ENCODE data around the gene NNT.
"Not testable (repeated sequence)": the region's sequence is repeated elsewhere in the genome, so short reads cannot be mapped to it uniquely, and the experiment has no call there.

The NNT gene

DNA sequence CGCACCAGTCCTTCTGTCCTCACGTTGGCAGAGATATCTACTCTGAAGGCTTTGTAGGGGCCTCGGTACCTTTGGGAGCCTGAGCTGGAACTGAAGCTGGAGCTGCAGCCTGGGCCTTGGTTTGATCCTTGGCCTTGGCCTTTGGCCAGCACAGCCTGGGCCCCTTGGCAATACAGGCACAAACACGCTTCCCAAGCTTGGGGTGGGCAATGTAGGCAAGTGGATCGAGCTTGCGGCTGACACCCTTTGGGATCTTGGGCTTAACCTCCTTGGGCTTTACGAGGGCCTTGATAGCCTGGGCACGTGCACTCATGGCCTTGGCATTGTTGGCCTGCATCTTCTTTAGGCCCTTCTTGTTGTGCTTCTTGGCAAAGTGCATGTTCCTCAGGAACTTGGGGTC, 63.7 kb downstream of the NNT start:
- DNase-seq (ENCODE audit: low read depth): not testable (repeated sequence)

GRCh38 chr5:43667379-43667778, 64.4 kb downstream of the NNT start:
- not testable (repeated sequence) for DNase-seq (ENCODE audit: low read depth)

DNA sequence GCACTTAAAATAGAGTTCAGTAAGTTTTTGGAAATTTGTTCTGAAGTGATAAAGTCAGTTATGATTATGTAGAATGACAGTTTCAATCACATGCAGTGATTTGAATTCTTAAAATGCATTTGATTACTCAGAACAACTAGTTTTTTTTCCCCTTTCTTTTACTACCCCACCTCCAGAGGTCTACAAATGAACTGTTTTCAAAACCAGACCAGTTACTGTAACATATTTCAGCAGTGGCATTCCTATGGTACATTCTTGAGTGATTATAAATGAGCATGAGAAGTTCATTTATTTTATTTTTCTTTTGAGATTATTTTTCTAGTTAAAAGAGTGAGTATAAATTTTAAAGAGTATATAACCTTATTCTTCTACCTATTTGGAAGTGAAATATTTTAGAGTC, 71.6 kb downstream of the NNT start:
- no peak for DNase-seq (ENCODE audit: low read depth)

DNA sequence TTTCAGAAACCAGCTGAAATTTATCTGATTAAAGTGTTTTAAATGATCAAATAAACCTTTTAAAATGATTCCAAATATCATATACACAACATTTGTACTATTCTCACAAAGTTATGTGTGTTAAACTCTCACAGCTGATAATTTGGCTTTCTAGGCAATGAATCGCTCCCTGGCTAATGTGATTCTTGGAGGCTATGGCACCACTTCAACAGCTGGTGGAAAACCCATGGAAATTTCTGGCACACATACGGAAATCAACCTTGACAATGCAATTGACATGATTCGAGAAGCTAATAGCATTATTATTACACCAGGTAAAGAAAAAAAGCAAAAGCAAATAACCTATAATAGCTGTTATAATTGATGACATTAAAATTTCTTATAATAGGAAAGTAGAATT, 72.4 kb downstream of the NNT start:
- no peak for DNase-seq (ENCODE audit: low read depth)

GRCh38 chr5:43676083-43676840, 73.3 kb downstream of the NNT start:
- DNase-seq (ENCODE audit: low read depth): no peak

DNA sequence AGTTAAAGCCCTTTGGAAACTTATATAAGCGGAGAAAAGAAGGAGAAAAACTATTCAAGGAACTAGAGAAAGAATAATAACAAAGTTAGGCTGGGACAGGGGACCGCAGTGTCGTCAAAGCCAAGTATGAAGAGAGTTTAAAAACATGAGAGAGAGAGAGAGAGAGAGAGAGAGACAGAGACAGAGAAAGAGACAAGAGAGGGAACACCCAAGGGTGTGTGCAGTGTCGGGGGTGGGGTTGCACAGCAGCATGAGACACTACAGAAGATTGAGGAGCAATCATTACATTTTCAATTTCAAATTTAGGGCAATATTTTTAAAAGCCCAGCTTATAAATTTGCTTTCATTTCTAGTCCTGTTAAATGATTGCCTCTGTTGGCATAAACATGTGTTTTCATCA, 74.3 kb downstream of the NNT start:
- no peak for DNase-seq (ENCODE audit: low read depth)

- no peak for DNase-seq (ENCODE audit: low read depth)
These were observed 76.2 kb downstream of the NNT start for GRCh38 chr5:43679214-43679613.

GRCh38 chr5:43680286-43680685, 77.3 kb downstream of the NNT start:
- DNase-seq (ENCODE audit: low read depth): no peak

DNA sequence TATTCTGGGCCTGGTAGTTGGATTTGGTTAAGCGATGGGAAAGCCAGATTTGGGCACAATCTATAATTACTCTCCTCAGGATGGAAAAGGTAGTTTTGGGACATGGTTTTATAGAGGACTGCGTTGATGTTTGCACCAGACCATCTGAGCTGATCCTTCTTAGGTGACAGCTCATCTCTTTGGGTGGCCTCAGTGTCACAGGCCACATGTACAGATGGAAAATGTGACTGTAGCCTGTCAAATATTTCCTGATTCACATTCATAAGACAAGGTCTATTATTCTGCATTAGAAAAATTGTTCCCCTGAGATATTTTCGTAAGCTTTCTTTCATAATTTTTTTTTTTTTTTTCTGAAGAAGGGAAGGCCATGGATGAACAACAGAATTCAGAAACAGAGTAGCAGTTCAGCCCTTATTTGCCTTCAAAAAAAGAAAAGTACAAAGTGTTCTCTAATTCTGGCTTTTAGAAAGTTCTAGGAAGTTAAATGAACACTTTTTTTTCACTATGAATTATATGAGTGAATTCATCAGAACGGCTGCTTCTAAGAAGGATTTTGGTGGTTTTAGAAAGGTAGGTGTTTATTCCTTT, 81.0 kb downstream of the NNT start:
- DNase-seq (ENCODE audit: low read depth): no peak

DNA sequence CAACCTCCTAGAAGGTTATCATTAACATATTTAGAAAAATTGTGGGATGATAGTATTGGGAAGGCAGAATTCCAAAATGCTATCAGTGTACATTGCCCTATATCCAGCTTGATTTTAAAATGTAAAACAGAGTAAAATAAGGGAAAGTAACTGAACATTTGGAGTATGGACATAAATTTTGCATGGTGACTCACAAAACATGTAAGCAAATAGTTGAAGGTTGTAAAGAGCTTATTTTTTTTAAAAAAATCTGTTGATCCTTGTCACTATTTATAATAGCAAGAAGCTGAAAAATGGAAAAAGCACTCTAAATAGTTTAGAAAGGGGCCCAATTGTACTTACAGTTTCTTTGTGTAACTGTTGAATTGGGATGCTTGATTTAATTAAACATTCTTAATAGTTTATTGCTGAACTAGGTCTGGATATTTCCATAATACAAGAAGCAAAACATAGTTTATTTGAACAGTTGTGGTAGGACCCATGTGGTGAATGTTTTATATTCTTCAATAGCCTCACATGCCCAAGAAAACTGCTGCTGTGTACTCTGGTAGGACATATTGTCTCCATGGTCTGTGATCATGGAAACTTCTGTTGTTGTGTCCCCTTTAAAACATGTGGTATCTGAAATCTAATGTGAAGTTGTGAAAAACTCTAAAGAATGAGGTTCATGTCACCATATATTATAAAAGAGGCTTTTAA, 82.4 kb downstream of the NNT start:
- no peak for DNase-seq (ENCODE audit: low read depth)

DNA sequence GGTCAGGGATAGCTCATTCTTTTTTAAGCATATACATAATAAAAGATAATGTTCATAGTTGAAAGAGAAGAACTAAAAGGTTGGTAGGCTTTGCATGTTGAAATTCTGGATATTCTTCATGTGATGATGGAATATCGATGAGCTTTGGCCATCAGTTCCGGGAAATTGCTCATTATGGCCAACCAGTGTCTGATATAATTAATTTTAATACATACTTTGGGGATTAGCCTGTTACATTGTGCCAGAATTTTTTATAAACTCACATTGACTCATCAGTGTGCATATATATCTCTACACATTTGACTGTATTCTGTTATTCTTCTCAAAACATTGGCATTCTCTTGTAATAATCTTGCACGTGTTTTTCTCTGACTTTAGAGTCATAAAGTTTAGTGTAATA, 84.3 kb downstream of the NNT start:
- no peak for DNase-seq (ENCODE audit: low read depth)

GRCh38 chr5:43691275-43691674, 88.3 kb downstream of the NNT start:
- no peak for DNase-seq (ENCODE audit: low read depth)

GRCh38 chr5:43691893-43692292, 88.9 kb downstream of the NNT start:
- DNase-seq (ENCODE audit: low read depth): no peak

DNA sequence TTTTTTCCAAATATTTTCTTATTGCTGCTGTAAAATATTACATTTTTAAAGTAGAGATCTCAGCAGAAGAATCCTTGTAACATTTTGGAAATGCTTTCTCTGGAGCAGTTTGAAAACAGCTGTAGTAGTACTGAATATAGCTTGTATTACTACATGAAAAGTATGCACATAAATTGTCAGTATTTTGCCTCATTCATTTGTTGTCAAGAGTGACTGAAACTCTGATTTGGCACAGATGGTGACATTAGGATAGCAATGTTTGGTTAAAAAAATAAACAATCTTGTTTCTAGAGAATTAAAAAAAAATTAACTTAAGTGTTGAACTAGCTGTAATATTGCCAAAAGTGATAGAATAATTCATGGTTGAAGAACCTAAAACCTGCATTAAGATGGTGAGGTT, 90.4 kb downstream of the NNT start:
- no peak for DNase-seq (ENCODE audit: low read depth)

DNA sequence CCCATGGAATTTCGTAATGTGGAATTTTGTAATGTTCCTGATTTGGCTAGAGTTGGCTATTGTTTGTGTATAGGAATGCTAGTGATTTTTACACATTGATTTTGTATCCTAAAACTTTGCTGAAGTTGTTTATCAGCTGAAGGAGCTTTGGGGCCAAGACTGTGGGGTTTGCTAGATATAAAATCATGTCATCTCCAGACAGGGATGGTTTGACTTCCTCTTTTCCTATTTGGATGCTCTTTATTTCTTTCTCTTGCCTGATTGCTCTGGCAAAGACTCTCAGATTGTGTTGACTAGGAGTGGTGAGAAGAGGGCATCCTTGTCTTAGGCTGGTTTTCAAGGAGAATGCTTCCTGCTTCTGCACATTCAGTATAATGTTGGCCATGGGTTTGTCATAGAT, 91.0 kb downstream of the NNT start:
- DNase-seq (ENCODE audit: low read depth): no peak

DNA sequence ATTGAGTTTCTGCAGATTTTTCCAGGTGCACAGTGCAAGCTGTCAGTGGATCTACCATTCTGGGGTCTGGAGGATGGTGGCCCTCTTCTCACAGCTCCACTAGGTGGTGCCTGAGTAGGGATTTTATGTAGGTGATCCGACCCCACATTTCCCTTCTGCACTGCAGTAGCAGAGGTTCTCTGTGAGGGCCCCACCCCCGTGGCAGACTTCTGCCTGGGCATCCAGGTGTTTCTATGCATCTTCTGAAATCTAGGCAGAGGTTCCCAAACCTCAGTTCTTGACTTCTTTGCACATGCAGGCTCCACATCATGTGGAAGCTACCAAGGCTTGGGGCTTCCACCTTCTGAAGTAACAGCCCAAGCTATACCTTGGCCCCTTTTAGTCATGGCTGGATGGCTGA, 93.5 kb downstream of the NNT start:
- DNase-seq (ENCODE audit: low read depth): not testable (repeated sequence)

- no peak for DNase-seq (ENCODE audit: low read depth)
These were observed 96.9 kb downstream of the NNT start for GRCh38 chr5:43699910-43700309.

DNA sequence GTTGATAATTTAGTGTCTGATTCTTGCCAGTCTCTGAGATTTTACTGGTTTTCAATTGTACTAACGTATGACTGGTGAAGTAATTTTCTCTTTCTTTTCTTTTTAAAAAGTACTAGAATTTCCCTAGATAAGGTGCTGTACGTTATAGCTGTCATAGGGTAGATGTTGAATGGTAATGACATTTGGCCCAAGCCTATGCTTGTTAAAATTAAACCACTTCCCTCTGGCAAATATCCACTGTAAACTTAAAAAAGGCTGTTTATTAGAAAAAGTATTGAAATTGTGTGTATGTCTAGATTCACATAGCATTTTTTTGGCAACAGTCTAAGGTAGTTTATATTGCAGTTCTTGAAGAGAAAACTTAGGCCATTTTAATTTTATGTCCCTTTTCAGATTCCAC, 97.6 kb downstream of the NNT start:
- no peak for DNase-seq (ENCODE audit: low read depth)

- no peak for DNase-seq (ENCODE audit: low read depth)
These were observed 98.2 kb downstream of the NNT start for GRCh38 chr5:43701227-43701626.

DNA sequence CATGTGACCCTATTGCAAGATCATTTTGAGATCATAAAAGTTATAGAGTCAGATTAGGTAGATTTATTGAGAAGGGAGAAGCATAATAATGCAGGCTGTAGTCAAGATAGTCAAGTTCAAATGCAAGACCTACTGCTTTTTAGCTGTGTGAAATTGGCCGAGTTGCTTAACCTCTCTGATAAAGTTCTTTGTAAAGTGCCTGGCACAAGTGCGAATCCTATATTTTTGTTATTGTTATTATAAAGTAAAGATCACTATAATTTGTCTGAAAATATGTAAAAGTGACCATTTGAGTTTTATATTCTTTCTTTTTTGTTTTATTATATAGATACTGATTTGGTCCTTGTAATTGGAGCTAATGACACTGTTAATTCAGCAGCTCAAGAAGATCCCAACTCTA, 99.3 kb downstream of the NNT start:
- no peak for DNase-seq (ENCODE audit: low read depth)

- DNase-seq (ENCODE audit: low read depth): no peak
These were observed 99.8 kb downstream of the NNT start for GRCh38 chr5:43702815-43703214.

- DNase-seq (ENCODE audit: low read depth): no peak
These were observed 101.3 kb downstream of the NNT start for GRCh38 chr5:43704243-43704642.

DNA sequence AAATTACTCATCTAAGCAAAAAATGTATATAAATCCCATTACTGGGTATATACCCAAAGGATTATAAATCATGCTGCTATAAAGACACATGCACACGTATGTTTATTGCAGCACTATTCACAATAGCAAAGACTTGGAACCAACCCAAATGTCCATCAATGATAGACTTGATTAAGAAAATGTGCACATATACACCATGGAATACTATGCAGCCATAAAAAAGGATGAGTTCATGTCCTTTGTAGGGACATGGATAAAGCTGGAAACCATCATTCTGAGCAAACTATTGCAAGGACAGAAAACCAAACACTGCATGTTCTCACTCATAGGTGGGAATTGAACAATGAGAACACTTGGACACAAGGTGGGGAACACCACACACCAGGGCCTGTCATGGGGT, 103.6 kb downstream of the NNT start:
- DNase-seq (ENCODE audit: low read depth): not testable (repeated sequence)

DNA sequence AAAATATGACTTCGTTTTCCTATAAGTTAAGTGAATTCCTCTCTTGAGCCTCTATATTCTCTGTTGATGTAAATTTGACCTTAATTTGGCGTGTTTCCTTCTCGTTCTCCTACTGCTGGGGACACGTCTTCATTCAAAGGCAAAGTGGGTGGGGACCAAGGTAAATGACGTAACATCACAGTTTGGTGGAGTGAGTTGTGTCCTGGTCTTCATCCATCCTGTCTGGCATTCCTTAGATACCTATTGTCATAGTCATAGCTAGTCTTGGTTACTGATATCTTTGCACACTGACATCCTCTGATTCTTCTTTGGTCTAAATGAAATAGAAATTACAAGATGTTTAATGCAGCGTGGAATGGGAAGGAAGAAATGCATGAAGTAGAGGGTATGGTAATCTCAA, 108.5 kb downstream of the NNT start:
- DNase-seq (ENCODE audit: low read depth): no peak
